ENCODE data around the gene TTF1. TPM values are rescaled to one million over a fixed set of nuclear protein-coding genes. Genes with fewer than 3 reads are reported as not detected.

Gene TTF1
- total RNA-seq, 1 experiment from 2014 or later = 26.9 TPM

GRCh38 chr9:132383462-132383883 lies 23.2 kb downstream of the TTF1 start:
- H3K23ac ChIP-seq (ENCODE audit: insufficient read length, low read depth, low read length) = no peak overlapping the region
- H4K8ac ChIP-seq (replicated peaks; ENCODE audit: insufficient read length, low read depth, low read length) = no peak overlapping the region
- no peak overlapping the region for H3K27ac ChIP-seq (ENCODE audit: insufficient read length, low read depth, low read length)
- no peak overlapping the region for H2AK5ac ChIP-seq (ENCODE audit: insufficient read length, low read length)
- Mint-ChIP-seq H3K36me3 (ENCODE audit: insufficient read depth in 1 of 3, low read depth in 3 of 3) (peaks cover 24 to 75% (median 56%) of the 10 kb centered on the region in 3 experiments; a peak in 6 of 7 replicates), H3K4me1 (no peaks in the 10 kb centered on the region), H3K27ac (no peak overlapping the region; a peak in 1 of 7 replicates), H3K9me3 (no peaks in the 10 kb centered on the region), H3K27me3 (ENCODE audit: low read depth) (no peaks in the 10 kb centered on the region), H3K4me3 (no peak overlapping the region)
- no CpG with 5 or more reads among the region's 10 CpGs for WGBS (ENCODE audit: extremely low coverage, insufficient read length, low lambda C conversion rate)
- no peak overlapping the region for H3T11ph ChIP-seq (ENCODE audit: low read length)
- no peak overlapping the region for H4K91ac ChIP-seq (ENCODE audit: insufficient read length, low read depth, low read length)
- H3K18ac ChIP-seq (ENCODE audit: insufficient read length, low read depth, low read length) = no peak overlapping the region
- no peak overlapping the region for H2BK12ac ChIP-seq (ENCODE audit: insufficient read length, low read depth, low read length)
- H3K4me2 ChIP-seq (ENCODE audit: insufficient read depth, insufficient read length, low read length) = no peak overlapping the region
- H2BK5ac ChIP-seq (ENCODE audit: insufficient read length, low read length) = no peak overlapping the region
- no peaks in the 10 kb centered on the region for H3K27me3 ChIP-seq (ENCODE audit: insufficient read depth, low read length)
- no peak overlapping the region for H2BK120ac ChIP-seq (ENCODE audit: low read depth, low read length, poor library complexity, severe bottlenecking)
- no peaks in the 10 kb centered on the region for H4K20me1 ChIP-seq (ENCODE audit: control insufficient read depth, insufficient read depth, insufficient read length)
- no peak overlapping the region for H2BK15ac ChIP-seq (ENCODE audit: low read depth, low read length)
- H3K4ac ChIP-seq (ENCODE audit: low read depth, low read length) = no peak overlapping the region
- TF ChIP-seq CTCF (conservative IDR thresholded peaks at IDR 0.05) = no peak
- H3K79me1 ChIP-seq (ENCODE audit: insufficient read depth, low read depth, low read length, poor library complexity, severe bottlenecking) = no peaks in the 10 kb centered on the region
- H3K4me1 ChIP-seq (ENCODE audit: insufficient read depth, low read length) = no peaks in the 10 kb centered on the region
- H3K56ac ChIP-seq (ENCODE audit: insufficient read length, low read depth, low read length) = no peak overlapping the region
- no peak overlapping the region for H3K9ac ChIP-seq (ENCODE audit: extremely low read depth, insufficient read length, low read length)
- no peaks in the 10 kb centered on the region for H3K79me2 ChIP-seq (ENCODE audit: insufficient read depth, low read length)
- H3K9me3 ChIP-seq (ENCODE audit: control insufficient read depth, low read depth, low read length) = peaks cover 4% of the 10 kb centered on the region
- no peak overlapping the region for H3K14ac ChIP-seq (ENCODE audit: insufficient read depth, low read length)
- H2AFZ ChIP-seq (ENCODE audit: low read length) = no peak overlapping the region
- DNase-seq = no peak
- H4K5ac ChIP-seq (ENCODE audit: insufficient read length, low read depth, low read length) = no peak overlapping the region
- no peak overlapping the region for H2BK20ac ChIP-seq (ENCODE audit: low read depth, low read length, poor library complexity, severe bottlenecking)
- H3K23me2 ChIP-seq (ENCODE audit: insufficient read length, low read depth, low read length, poor library complexity, severe bottlenecking) = no peaks in the 10 kb centered on the region
